Stimulated activated CD4-positive, alpha-beta T cell treated with anti-CD3 and anti-CD28 coated beads, TNF-alpha, amount 100 ng/mL, for 48 hours (primary cell): ENCODE data around the gene AP1S2.
"Not testable (repeated sequence)": the region's sequence is repeated elsewhere in the genome, so short reads cannot be mapped to it uniquely, and the experiment has no call there.

Source experiments
- DNase-seq, 3 donors: peaks; one replicate each; pipeline ENCODE4 v3.0.0-alpha.2; 2020; ENCODE audit warnings: low read depth in 3 of 3

Gene AP1S2

GRCh38 chrX:15854712-15855567 is at the start of gene AP1S2:
TSS of gene AP1S2 (minus strand) at chrX:15854813. CDS start at chrX:15852524, 2,289 bp downstream.
- peak; percentile 74 to 94 (median 86) for DNase-seq

- DNase-seq, result no peak
Measured at GRCh38 chrX:15903186-15903681, 48.6 kb upstream of the AP1S2 start.

GRCh38 chrX:15895334-15895733 is 40.7 kb upstream of the AP1S2 start:
- no peak for DNase-seq

GRCh38 chrX:15894724-15895123 is 40.1 kb upstream of the AP1S2 start:
- no peak for DNase-seq

GRCh38 chrX:15890463-15890862 is 35.9 kb upstream of the AP1S2 start:
- no peak for DNase-seq

- no peak for DNase-seq
Measured at GRCh38 chrX:15888062-15888461, 33.4 kb upstream of the AP1S2 start.

- no peak for DNase-seq
Measured at GRCh38 chrX:15883540-15883863, 28.9 kb upstream of the AP1S2 start.

GRCh38 chrX:15882704-15883539 is 28.3 kb upstream of the AP1S2 start:
- no peak for DNase-seq

- DNase-seq, result no peak
Measured at GRCh38 chrX:15881381-15881897, 26.8 kb upstream of the AP1S2 start.

GRCh38 chrX:15877914-15878313 is 23.3 kb upstream of the AP1S2 start:
- DNase-seq, result not testable (repeated sequence)

- DNase-seq, result no peak
Measured at GRCh38 chrX:15877380-15877779, 22.8 kb upstream of the AP1S2 start.

GRCh38 chrX:15874672-15875071 is 20.1 kb upstream of the AP1S2 start:
- no peak for DNase-seq

GRCh38 chrX:15873566-15873965 is 19.0 kb upstream of the AP1S2 start:
- DNase-seq, result no peak

GRCh38 chrX:15870310-15870709 is 15.7 kb upstream of the AP1S2 start:
- no peak for DNase-seq

GRCh38 chrX:15869695-15870094 is 15.1 kb upstream of the AP1S2 start:
- no peak for DNase-seq

GRCh38 chrX:15866147-15866546 is 11.5 kb upstream of the AP1S2 start:
- no peak for DNase-seq

- DNase-seq, result no peak
Measured at GRCh38 chrX:15864629-15865028, 10.0 kb upstream of the AP1S2 start.

- DNase-seq, result no peak
Measured at GRCh38 chrX:15864023-15864422, 9.4 kb upstream of the AP1S2 start.

- no peak for DNase-seq
Measured at GRCh38 chrX:15860921-15861320, 6.3 kb upstream of the AP1S2 start.

- DNase-seq, result no peak
Measured at GRCh38 chrX:15858051-15858450, 3.4 kb upstream of the AP1S2 start.

GRCh38 chrX:15856636-15857035 is 2.0 kb upstream of the AP1S2 start:
- no peak for DNase-seq

GRCh38 chrX:15856222-15856587 is 1.6 kb upstream of the AP1S2 start:
- no peak for DNase-seq
